GM18511 (cell line): ENCODE data around the gene CD72.

Source experiments
- ATAC-seq: cut with Tn5 transposase; IDR thresholded peaks from one replicate; pipeline ENCODE4 v1.9.1; 2021; ENCODE audit warnings: mild to moderate bottlenecking, moderate library complexity; ENCODE audit not compliant: unreplicated experiment

Gene CD72, protein sequence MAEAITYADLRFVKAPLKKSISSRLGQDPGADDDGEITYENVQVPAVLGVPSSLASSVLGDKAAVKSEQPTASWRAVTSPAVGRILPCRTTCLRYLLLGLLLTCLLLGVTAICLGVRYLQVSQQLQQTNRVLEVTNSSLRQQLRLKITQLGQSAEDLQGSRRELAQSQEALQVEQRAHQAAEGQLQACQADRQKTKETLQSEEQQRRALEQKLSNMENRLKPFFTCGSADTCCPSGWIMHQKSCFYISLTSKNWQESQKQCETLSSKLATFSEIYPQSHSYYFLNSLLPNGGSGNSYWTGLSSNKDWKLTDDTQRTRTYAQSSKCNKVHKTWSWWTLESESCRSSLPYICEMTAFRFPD

DNA sequence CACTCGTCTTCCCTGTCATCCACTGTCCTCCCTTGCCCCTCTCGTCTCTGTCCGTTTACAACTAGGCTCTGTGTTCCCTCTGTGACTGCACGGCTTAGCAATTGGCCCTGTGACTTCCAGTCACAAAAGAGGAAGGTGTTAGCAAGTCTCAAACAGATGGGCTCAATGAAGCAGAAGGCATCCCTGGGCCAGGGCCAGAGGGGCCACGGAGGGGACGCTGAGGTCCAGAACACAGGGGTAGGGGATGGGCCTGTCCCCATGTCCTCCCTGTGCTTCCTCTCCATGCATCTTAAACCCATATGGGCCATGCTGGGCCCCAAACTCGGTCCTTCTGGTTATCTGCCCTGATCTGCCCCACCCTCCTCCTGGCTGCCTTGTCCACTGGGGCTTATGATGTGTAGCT is at the start of gene CD72:
TSS of gene CD72 (minus strand) at position 89 of the 403 bp plus-strand sequence. CDS start 110 bp downstream, outside the sequence.
- ATAC-seq, result no peak

DNA sequence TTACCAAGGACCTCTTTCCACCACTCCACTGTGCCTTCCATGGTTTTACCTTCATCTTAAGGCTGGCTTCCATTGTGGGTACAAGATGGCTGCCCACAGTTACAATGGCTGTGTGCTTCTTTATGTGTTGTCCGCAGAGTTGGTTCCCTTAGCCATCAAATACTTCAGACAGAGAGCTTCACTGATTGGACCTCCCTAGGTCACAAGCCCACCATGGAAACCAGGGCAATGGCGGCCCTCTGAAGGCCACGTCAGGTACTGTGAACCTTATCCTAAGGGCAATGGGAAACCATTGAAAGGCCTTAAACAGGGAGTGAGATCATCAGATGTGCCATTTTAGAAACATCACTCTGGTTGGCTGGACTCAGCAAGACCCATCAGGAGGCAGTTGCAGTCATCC is 49.7 kb upstream of the CD72 start:
- no peak for ATAC-seq

DNA sequence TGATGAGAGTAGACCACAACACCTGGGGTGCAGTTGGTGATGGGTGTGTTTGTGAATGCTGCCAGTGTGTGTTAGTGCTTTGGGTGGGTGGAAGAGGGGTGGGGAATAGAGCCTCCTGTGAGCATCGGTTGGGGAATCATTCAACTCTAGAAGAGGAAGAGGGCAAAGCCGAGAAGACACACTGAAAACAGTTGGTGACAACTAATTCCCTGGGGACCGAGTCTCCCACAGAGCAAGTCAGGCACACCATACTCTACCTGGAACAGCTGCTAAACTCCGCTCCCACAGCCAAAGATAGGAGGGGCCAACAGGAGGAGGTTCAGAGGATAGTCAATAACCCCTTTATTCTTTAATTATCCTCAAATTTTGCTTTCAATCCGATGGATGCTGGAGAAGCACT is 48.3 kb upstream of the CD72 start:
- ATAC-seq, result no peak

DNA sequence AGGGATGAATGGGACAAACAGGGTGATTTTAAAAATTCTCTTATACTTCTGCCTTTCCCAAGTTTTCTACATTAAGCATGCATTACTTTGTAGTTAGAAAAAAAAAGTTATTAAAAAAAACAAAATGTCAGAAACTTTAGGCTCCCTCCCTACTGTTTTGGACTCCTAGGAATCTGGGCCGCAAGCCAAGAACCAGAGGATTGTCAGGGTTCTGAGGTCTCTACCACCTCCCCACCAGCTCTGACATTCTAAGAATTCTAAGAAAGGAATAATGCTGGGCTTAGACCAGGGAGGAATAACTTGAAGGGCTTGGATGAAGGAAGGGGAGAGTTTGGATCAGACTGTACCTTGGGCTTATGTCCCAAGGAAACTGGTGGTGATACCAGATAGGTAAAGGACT is 47.8 kb upstream of the CD72 start:
- ATAC-seq, result no peak

DNA sequence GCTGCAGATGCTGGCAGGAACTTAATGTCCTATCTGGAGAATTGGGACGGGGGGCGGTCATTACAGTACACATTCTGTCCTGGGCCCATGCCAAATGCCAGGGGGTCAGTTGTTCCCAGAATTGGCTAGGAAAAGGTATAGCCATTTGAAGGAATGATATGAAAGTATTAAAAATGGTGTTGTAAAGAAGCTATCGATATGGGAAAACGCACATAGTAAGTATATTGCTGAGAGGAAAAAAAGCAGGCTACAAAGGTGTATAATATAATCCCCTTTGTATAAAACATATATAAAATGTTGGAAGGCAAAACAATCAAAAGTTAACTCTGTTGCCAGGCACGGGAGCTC is 47.2 kb upstream of the CD72 start:
- no peak for ATAC-seq

DNA sequence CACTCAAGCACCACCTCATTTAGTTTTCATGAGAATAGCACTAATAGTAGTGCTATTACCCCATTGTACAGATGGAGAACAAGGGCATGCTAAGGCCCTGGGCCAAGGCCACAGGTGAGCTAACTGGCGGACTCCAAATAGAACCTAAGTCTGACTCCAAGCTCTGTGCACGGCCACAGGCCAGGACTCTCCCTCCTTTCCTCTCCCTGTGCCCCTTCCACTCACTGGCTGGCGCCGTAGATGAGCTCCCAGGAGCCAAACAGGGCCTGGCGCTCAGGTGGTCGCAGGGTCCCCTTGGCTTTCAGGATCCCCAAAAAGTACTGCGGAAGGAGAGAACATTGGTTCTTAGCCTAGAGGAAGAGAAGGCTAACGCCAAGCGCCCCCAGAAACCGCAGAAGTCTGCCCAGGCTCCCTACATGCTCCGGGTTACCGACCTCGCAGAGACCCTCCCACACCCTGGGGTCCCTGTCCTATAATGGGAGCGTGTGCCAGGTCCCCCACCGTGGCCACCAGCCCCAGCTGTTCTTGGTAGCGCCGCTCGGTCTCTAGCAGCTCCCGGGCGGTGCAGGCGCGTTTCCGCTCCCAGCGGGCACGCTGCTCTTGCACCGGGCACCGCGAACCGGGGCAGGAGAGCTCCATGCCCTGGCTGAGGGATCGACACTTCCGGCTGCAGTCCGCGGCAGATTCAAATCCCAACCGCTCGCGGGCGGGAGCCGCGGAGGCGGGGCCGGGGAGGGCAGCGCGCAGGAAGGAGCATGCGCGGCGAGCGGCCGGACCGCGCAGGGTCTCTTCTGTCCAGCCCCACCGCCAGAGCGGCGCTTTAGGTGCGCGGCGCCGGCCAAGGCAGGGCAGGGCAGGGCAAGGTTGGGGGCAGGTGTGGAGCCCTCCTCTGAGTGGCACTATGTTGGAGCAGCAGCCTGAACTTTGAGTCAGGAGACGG is 46.6 kb upstream of the CD72 start, which contains the start of gene ARHGEF39:
TSS of gene ARHGEF39 (minus strand) at position 665 of the 940 bp plus-strand sequence. CDS start at position 639, 26 bp downstream.
- ATAC-seq, result peak; percentile 83

DNA sequence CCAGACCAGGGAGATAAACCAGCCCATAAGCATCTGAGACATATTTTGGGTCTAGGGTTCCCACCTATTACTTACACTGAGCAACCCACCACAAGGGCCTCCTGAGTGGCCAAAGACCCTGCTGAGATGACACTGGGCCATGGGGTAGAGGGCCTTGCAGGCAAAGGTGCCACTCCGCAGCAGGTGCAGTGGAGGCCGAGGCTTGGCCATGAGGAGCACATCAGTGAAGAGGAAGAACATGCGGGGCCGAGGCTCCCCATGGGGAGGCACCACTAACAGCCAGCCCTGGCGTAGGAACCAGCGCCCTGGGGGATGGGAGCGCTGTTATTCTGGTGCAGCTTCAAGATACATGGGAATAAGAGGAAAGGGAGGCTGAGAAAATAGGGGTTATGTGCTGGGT is 44.2 kb upstream of the CD72 start:
- ATAC-seq, result no peak

DNA sequence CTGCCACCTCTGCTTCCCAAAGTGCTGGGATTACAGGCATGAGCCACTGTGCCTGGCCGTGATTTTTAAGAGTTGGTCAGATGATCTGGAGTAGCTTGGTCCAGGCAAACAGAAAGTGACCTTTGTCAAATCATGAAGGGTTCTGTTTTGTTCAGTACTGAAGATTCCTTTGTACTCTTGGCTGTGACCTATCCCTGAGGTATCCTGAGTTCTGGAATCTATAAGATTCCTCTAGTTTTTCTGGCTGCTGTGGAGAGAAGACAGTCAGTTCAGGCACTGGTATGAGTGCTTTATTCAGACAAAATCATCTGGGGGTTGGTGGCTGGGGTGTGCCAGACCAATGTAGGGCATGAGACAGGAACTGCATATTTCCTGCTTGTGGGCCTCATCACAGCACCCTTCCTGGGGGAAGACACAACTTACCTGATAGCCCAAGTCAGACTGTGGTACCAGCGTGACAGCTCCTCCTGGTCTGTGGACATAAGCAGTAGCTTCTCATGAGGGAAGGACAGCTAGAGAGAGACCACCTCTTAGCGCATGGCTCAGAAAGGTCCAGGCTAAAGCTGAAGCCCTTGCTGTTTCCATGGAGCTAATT is 43.6 kb upstream of the CD72 start:
- ATAC-seq, result no peak

DNA sequence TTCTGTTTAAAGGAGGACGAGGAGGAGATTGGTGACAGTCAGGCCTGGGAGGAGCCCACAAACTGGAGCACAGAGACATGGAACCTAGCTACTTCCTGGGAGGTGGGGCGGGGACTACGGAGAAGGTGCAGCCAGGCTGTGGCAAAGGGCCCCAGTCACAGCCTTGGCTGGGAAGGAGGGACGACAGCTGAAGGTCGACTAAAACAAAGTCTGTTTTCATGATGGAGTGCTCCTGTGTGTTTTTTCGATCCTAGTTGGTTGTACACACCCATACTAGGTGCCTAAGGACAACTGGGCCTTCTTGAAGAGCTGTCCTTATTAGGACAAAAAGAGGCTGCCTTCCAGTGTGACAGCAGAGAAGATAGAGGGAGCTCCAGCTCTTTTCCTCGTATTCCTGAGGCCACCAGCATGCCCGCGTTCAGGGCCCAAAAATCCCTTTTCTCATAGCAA is 42.8 kb upstream of the CD72 start:
- no peak for ATAC-seq

DNA sequence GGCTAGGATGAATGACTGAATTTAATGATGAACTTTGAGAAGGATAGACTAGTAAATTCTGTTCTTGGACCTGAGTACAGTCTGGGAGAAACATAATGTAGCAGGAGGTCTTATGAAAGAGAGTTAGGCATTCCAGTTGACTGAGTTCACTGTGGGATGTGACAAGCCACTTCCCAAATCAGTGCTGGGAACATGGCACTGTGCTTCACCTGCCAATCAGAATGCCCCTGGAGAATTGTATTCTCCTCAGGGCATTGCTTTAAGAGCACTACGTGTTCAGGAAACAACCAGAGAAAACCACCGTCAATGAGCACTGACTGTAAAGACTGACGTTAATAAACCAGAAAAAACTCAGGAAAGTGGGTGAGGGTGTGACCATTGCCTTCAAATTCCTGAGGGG is 41.1 kb upstream of the CD72 start:
- ATAC-seq, result no peak

DNA sequence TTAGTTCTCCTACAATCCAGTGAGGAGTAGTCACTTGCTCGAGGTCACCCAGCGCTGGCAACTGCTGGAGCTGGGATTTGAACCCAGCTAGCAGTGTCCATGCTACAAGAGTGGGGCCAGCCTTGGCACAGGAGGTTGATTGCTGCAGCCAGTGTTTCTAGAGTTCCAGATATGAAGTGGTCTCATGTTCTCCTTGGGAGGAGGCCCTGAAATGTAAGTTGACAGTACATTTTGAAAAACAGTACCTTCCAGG is 40.7 kb upstream of the CD72 start:
- no peak for ATAC-seq

DNA sequence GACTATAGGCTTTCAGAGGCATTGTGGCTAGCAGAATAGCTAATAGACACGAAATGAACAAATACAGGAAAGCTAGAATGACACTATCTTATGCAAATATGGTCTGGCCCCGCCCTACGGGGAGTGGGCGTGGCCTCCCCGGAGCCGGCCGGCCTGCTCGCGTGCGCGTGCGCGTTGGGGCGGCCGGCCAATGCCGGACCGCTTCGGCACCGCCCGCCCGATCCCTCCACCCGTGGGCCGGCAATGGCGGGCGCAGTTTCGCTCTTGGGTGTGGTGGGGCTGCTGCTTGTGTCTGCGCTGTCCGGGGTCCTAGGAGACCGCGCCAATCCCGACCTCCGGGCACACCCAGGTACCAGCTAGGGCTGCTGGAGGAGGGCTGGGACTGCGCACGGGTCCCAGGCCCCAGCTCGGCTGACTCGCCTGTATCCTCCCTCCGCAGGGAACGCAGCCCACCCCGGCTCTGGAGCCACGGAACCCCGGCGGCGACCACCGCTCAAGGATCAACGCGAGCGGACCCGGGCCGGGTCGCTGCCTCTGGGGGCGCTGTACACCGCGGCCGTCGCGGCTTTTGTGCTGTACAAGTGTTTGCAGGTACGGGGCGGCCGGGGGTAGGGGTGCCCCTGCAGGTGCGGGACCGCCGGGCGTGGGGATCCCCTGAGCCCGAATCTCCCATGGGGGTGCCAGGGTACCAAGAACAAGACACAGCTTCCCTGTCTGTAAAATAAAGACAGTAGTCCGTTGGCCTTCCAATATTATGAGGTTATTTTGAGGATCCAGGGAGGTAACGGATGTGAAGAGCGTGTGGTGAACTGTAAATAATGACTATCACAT is 40.1 kb upstream of the CD72 start, which contains the start of gene CCDC107:
TSS of gene CCDC107 (plus strand) at position 156 of the 831 bp plus-strand sequence. CDS start at position 244, 88 bp downstream.
- ATAC-seq, result peak; percentile 69

DNA sequence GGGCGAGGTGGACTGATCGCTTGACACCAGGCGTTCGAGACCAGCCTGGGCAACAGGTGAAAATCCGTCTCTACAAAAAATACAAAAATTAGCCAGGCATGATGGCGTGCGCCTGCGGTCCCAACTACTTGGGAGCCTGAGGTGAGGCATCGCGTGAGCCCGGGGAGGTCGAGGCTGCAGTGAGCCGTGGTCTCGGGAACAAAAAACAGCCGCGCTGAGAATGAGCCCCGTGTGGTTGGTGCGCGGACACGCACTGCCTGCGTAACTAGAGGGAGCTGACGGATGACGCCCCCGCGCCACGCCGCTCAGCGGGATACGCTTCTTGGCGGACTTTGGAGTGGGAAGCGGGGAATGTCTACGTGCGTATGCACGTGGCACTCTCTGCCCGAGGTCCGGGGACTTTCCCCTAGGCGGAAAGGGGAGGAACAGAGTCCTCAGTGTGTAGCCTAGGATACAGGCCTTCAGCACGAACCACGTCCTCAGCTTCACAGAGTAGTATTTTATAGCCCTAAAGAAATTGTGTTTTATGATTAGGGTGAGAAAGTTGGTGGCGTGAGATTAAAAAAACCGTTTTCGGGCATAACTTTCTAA is 39.4 kb upstream of the CD72 start, which contains the start of gene RMRP:
TSS of gene RMRP (minus strand) at position 474 of the 591 bp plus-strand sequence.
- peak; percentile 90 for ATAC-seq

DNA sequence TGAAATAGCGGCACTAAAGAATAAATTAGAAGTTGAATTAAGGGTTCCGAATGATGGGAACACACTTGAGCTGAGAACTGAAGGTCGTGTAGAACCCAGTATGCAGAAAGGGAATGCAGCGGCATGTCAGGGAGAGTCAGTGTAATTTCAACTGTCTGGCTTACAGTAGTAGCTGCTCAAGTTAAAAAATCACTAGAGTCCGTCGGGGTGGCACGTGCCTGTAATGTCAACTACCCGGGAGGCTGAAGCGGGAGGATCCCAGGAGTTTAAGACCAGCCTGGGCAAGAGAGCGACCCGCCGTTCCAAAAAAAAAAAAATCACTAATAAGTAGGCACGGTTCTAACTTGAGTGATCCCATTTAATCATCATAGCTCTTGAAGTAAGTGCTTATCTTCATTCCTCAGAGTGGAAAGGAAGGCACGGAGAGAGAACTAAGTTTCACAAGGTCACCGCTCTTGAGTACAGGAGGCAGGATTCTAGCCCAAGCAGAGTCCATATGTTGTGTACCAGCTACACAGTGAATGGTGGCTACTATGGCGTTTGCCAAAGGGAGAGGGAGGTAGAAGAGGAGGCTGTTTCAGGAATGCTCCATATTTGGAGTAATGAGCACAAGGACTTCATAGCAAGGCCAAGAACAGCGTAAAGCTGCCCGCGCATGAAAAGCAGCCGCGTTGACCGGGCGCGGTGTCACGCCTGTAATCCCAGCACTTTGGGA is 38.8 kb upstream of the CD72 start:
- ATAC-seq, result no peak

DNA sequence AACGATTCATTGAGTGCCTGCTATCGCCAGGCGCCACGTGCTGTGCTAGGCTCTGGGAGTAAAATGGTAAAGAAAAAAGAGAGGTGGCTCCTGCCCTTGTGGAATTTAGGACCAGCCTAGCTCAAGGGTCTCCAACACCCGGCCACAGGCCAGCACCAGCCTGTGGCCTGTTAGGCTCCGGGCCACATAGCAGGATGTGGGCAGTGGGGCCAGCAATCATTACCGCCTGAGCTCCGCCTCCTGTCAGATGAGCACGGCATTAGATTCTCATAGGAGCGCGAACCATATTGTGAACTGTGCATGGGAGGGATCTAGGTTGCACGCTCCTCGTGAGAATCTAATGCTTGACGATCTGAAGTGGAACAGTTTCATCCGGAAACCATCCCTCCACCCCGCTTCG is 38.1 kb upstream of the CD72 start:
- ATAC-seq, result no peak

DNA sequence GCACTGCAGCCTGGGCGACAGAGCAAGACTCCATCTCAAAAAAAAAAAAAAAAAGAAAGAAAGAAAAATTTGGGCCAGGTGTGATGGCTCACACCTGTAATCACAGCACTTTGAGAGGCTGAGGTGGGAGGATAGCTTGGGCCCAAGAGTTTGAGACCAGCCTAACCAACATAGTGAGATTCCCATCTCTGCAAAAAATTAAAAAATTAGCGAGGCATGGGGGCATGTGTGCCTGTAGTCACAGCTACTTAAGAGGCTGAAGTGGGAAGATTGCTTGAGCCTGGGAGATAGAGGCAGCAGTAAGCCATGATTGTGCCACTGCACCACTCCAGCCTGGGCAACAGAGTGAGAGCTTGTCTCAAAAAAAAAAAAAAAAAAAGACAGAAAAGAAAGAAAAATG is 35.4 kb upstream of the CD72 start:
- ATAC-seq, result no peak

DNA sequence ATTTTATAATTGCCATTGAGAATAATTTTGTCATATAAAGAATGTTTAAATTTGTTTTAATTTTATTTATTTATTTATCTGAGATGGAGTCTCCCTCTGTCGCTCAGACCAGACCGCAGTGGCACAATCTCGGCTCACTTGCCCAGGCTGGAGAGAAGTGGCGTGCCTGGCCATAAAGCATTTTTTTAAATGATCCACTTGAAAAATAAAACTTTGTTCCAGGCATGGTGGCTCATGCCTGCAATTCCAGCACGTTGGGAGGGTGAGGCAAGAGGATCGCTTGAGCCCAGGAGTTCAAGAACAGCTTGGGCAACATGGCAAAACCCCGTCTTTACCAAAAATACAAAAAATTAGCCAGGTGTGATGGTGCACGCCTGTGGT is 34.6 kb upstream of the CD72 start:
- no peak for ATAC-seq

DNA sequence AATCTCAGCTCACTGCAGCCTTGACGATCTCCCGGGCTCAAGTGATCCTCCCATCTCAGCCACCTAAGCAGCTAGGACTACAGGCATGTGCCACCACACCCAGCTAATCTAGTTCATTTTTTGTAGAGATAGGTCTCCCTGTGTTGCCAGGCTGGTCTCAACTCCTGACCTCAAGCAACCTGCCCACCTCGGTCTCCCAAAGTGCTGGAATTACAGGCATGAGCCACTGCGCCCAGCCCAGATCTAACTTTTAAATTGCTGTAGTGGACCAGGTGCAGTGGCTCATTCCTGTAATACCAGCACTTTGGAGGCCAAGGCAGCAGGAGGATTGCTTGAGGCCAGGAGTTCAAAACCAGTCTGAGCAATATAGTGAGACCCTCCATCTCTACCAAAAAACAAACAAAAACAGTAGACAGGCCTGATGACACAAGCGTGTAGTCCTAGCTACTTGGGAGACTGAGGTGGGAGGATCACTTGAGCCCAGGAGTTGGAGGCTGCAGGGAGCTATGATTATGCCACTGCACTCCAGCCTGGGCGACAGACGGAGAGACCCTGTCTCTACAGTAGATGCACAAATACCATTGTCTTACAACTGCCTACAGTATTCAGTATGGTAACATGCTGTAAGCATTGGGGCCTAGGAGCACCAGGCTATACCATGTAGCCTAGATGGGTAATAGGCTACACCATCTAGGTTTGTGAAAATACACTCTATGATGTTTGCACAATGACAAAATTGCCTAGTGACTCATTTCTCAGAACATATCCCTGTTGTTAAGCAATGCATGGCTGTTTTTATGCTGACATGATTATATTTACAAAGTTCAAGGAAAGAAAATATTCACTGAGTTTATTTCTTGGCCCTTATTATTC is 34.0 kb upstream of the CD72 start:
- no peak for ATAC-seq
